ENCODE data around the gene CDKL5. TPM values are rescaled to one million over a fixed set of nuclear protein-coding genes. Genes with fewer than 3 reads are reported as not detected.
A peak's percentile ranks its signal among the peaks of the same experiment; 100 is the strongest.

CDKL5 gene
- total RNA-seq = 4.6 and 4.7 TPM in 2 replicates
- total RNA-seq (2013) = 3.1 TPM
- polyA plus RNA-seq = 0.72 and 1.2 TPM in 2 replicates
- polyA minus RNA-seq = 2.0 and 3.5 TPM in 2 replicates

DNA sequence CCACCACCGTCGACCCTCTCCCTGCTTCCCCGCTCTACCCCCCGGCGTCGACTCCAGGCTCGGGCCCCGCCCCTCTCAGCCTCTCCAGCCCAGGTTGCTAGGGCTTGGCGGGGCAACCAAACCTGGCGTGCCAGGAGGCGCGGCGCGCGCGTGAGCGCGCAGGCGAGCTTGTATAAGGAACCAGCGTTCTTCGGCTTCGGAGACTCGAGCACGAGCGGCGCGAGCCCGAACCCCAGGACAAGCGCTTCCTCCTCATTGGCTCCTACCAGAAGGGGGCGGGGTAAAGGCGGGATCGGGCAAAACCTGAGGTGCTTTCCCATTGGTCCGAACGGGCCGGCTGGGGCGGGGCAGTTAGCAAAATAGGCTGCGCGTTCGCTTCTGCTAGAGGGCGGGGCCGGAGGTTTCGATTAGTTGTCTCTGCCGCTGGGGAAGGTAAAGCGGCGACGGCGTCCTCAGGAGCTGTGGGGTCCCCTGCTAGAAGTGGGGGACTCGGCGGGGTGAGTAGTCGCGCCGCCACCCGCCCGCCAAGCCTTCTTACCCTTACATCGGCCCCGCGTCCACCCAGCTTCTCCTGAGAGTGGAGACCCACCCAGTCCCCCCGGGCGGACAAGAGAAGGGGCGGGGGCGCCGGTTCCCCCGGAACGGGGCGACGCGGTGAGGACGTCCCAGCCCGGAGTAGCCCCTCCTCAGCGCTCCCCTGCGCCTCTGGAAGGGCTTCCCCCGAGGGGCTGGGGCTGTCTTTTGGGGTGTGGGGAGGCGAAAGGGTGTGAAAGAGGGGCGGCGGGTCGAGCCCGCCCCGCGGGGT lies at the start of gene CDKL5:
CDKL5 (plus strand) TSS at position 410 of the 805 bp plus-strand sequence. CDS start 81,489 bp downstream, outside the sequence.
- H3K9me3 Mint-ChIP-seq (ENCODE audit: insufficient read depth) = no peaks in the 10 kb centered on the region
- H3K27me3 Mint-ChIP-seq = no peaks in the 10 kb centered on the region
- H3K36me3 ChIP-seq (replicated peaks in 1 of 2; ENCODE audit: control extremely low read depth in 1 of 2, control insufficient read depth in 1 of 2, extremely low read depth in 1 of 2, insufficient read depth in 2 of 2, low read length in 1 of 2) = no peaks in the 10 kb centered on the region
- peak within 1 kb of the TSS; percentile 74 for H2AFZ ChIP-seq (ENCODE audit: insufficient read depth, low read depth, low read length, poor library complexity, severe bottlenecking)
- ChIA-PET CTCF (interaction anchor here (1.1 to 1.3 kb wide), 3 partner anchors 72 to 1321 kb away, joined by 3 read pairs; partner anchors contain the start of gene SCML2), POLR2A (no interaction called here)
- H3K9ac ChIP-seq (ENCODE audit: low read length) = peak within 1 kb of the TSS; percentile 80
- no peak for TF ChIP-seq EZH2 (IDR thresholded peaks at IDR 0.05; ENCODE audit: borderline replicate concordance, insufficient read depth, low read depth, low read length, poor library complexity, severe bottlenecking)
- TF ChIP-seq, protein P1, sequence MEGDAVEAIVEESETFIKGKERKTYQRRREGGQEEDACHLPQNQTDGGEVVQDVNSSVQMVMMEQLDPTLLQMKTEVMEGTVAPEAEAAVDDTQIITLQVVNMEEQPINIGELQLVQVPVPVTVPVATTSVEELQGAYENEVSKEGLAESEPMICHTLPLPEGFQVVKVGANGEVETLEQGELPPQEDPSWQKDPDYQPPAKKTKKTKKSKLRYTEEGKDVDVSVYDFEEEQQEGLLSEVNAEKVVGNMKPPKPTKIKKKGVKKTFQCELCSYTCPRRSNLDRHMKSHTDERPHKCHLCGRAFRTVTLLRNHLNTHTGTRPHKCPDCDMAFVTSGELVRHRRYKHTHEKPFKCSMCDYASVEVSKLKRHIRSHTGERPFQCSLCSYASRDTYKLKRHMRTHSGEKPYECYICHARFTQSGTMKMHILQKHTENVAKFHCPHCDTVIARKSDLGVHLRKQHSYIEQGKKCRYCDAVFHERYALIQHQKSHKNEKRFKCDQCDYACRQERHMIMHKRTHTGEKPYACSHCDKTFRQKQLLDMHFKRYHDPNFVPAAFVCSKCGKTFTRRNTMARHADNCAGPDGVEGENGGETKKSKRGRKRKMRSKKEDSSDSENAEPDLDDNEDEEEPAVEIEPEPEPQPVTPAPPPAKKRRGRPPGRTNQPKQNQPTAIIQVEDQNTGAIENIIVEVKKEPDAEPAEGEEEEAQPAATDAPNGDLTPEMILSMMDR (IDR thresholded peaks at IDR 0.05) = no peak
- peak within 1 kb of the TSS; percentile 82 to 86 for H3K27ac ChIP-seq (ENCODE audit: low read length in 2 of 2)
- peak; percentile 95 for DNase-seq
- peak within 1 kb of the TSS; percentile 92 for H3K4me3 Mint-ChIP-seq
- peaks cover 8 to 12% of the 10 kb centered on the region in 2 donors for H3K4me1 ChIP-seq (ENCODE audit: control insufficient read depth in 2 of 2, insufficient read depth in 2 of 2, low read length in 2 of 2)
- peaks cover 12% of the 10 kb centered on the region for H3K4me1 Mint-ChIP-seq
- no peaks in the 10 kb centered on the region for H3K27me3 ChIP-seq (replicated peaks in 1 of 4; ENCODE audit: control extremely low read depth in 1 of 4, control insufficient read depth in 3 of 4, insufficient read depth in 4 of 4, low read length in 3 of 4)
- peak within 1 kb of the TSS; percentile 94 for H3K27ac Mint-ChIP-seq
- no peaks in the 10 kb centered on the region for H3K79me2 ChIP-seq (ENCODE audit: control insufficient read depth, insufficient read depth, low read length)
- intact Hi-C loops (cut with micrococcal nuclease) = loop anchor here (1.0 to 10.0 kb wide), 7 partner anchors 71 to 1839 kb away; partner anchors contain the start of genes PDHA1, RPS6KA3, SCML2 and SYAP1
- no peaks in the 10 kb centered on the region for H4K20me1 ChIP-seq (ENCODE audit: control insufficient read depth, insufficient read depth, low read length, poor library complexity, severe bottlenecking)
- no peaks in the 10 kb centered on the region for H3K9me3 ChIP-seq (ENCODE audit: control extremely low read depth in 1 of 3, control insufficient read depth in 2 of 3, insufficient read depth in 1 of 3, low read length in 2 of 3)
- peak within 1 kb of the TSS; percentile 71 for H3K4me2 ChIP-seq (replicated peaks; ENCODE audit: low read depth, low read length, poor library complexity, severe bottlenecking)
- WGBS (ENCODE audit: insufficient coverage) = under 1% methylated on average over 45 of the region's 79 CpGs
- peak within 1 kb of the TSS; percentile 71 to 91 (median 75) for H3K4me3 ChIP-seq (ENCODE audit: control extremely low read depth in 1 of 5, extremely low read depth in 1 of 5, insufficient read depth in 1 of 5, low read depth in 2 of 5, low read length in 4 of 5)
- peak; percentile 92 for ATAC-seq (ENCODE audit: low read depth)

DNA sequence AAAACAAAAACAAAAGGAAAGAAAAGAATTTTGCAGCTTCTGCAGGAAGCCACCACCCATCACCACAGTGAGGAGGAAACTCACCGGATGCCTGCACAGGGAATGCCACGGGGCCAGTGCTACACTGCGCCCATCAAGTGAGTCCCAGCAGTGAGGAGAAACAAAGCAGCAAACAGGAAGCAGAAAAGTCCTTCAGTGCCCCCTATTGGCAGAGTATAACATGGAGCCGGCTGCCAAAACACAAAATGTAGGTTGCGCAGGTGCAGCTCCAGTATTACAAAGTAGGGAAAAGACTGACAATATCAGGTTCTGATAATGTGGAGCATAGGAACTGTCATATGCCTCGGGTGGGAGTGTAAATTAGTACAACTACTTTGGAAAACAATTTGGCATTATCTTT lies 47.6 kb upstream of the CDKL5 start:
- WGBS (ENCODE audit: insufficient coverage) = 0% methylated on average over 2 of the region's 6 CpGs
- no peaks in the 10 kb centered on the region for H3K79me2 ChIP-seq (ENCODE audit: control insufficient read depth, insufficient read depth, low read length)
- peak; percentile 27 for DNase-seq
- intact Hi-C loops (cut with micrococcal nuclease) = no loop called here
- no peaks in the 10 kb centered on the region for H3K36me3 ChIP-seq (replicated peaks in 1 of 2; ENCODE audit: control extremely low read depth in 1 of 2, control insufficient read depth in 1 of 2, extremely low read depth in 1 of 2, insufficient read depth in 2 of 2, low read length in 1 of 2)
- POLR2A ChIA-PET = no interaction called here
- peaks cover 11% of the 10 kb centered on the region for H3K27me3 Mint-ChIP-seq
- H3K4me1 Mint-ChIP-seq = no peaks in the 10 kb centered on the region
- no peaks in the 10 kb centered on the region for H3K9me3 Mint-ChIP-seq (ENCODE audit: insufficient read depth)
- H3K4me1 ChIP-seq (ENCODE audit: control insufficient read depth in 2 of 2, insufficient read depth in 2 of 2, low read length in 2 of 2) = no peaks in the 10 kb centered on the region
- H3K4me2 ChIP-seq (replicated peaks; ENCODE audit: low read depth, low read length, poor library complexity, severe bottlenecking) = no peak overlapping the region
- no peak overlapping the region for H3K9ac ChIP-seq (ENCODE audit: low read length)
- no peak overlapping the region for H3K4me3 ChIP-seq (ENCODE audit: control extremely low read depth in 1 of 5, extremely low read depth in 1 of 5, insufficient read depth in 1 of 5, low read depth in 2 of 5, low read length in 4 of 5)
- peak; percentile 43 for ATAC-seq (ENCODE audit: low read depth)
- no peak overlapping the region for H3K4me3 Mint-ChIP-seq
- no peaks in the 10 kb centered on the region for H4K20me1 ChIP-seq (ENCODE audit: control insufficient read depth, insufficient read depth, low read length, poor library complexity, severe bottlenecking)
- no peak overlapping the region for H3K27ac Mint-ChIP-seq
- no peaks in the 10 kb centered on the region for H3K9me3 ChIP-seq (ENCODE audit: control extremely low read depth in 1 of 3, control insufficient read depth in 2 of 3, insufficient read depth in 1 of 3, low read length in 2 of 3)
- H3K27me3 ChIP-seq (replicated peaks in 1 of 4; ENCODE audit: control extremely low read depth in 1 of 4, control insufficient read depth in 3 of 4, insufficient read depth in 4 of 4, low read length in 3 of 4) = no peaks in the 10 kb centered on the region
- no peak overlapping the region for H3K27ac ChIP-seq (ENCODE audit: low read length in 2 of 2)
- no peak overlapping the region for H2AFZ ChIP-seq (ENCODE audit: insufficient read depth, low read depth, low read length, poor library complexity, severe bottlenecking)
- TF ChIP-seq, protein P1 (IDR thresholded peaks at IDR 0.05) = peak; percentile 27
- TF ChIP-seq EZH2 (IDR thresholded peaks at IDR 0.05; ENCODE audit: borderline replicate concordance, insufficient read depth, low read depth, low read length, poor library complexity, severe bottlenecking) = no peak
- CTCF ChIA-PET = interaction anchor here (0.8 to 1.8 kb wide), 3 partner anchors 433 to 589 kb away, joined by 3 to 5 read pairs (median 5); no protein-coding TSS in a partner anchor

Measured in B cell (primary cell).